Endodermal cell (in vitro differentiated cells): ENCODE measurements around the gene NFATC1. TPM values are rescaled to one million over a fixed set of nuclear protein-coding genes. Genes with fewer than 3 reads are reported as not detected.

Experiments used
- DNase-seq: peaks from one replicate; pipeline ENCODE4 v3.0.0-alpha.2; 2017
- H3K27ac ChIP-seq: 2 replicates; pipeline ENCODE4 v1.5.1; 2013; ENCODE audit warnings: mild to moderate bottlenecking, low read depth, low read length, moderate library complexity
- H3K27me3 ChIP-seq: 2 replicates; pipeline ENCODE4 v1.6.1; 2013; ENCODE audit warnings: mild to moderate bottlenecking, low read length, moderate library complexity; ENCODE audit not compliant: insufficient read depth, control insufficient read depth, poor library complexity, severe bottlenecking
- H3K36me3 ChIP-seq: 2 replicates; pipeline ENCODE4 v1.7.0; 2013; ENCODE audit warnings: mild to moderate bottlenecking, low read length, moderate library complexity; ENCODE audit not compliant: control insufficient read depth, insufficient read depth
- H3K4me1 ChIP-seq: one replicate; pipeline ENCODE4 v1.7.0; 2013; ENCODE audit warnings: low read length; ENCODE audit not compliant: control insufficient read depth, insufficient read depth
- H3K4me3 ChIP-seq: 2 replicates; pipeline ENCODE4 v1.5.1; 2013; ENCODE audit warnings: mild to moderate bottlenecking, low read length, moderate library complexity
- H3K9ac ChIP-seq: 2 replicates; pipeline ENCODE4 v1.6.1; 2013; ENCODE audit warnings: mild to moderate bottlenecking, low read length, moderate library complexity; ENCODE audit not compliant: poor library complexity, severe bottlenecking; ENCODE audit errors: extremely low read depth
- H3K9me3 ChIP-seq: 2 replicates; pipeline ENCODE4 v1.6.1; 2013; ENCODE audit warnings: mild to moderate bottlenecking, low read length, moderate library complexity; ENCODE audit not compliant: control insufficient read depth
- H3K27ac Mint-ChIP-seq: 2 replicates; pipeline ENCODE4 v1.8.0; 2020; ENCODE audit warnings: mixed read lengths
- H3K27me3 Mint-ChIP-seq: 2 replicates; pipeline ENCODE4 v1.8.0; 2021; ENCODE audit warnings: mild to moderate bottlenecking, mixed read lengths; ENCODE audit not compliant: insufficient read depth
- H3K36me3 Mint-ChIP-seq: 2 replicates; pipeline ENCODE4 v1.8.0; 2020; ENCODE audit warnings: low read depth, mixed read lengths
- H3K4me1 Mint-ChIP-seq: 2 replicates; pipeline ENCODE4 v1.8.0; 2020; ENCODE audit warnings: mixed read lengths
- H3K4me3 Mint-ChIP-seq: 2 replicates; pipeline ENCODE4 v1.8.0; 2020; ENCODE audit warnings: mild to moderate bottlenecking, moderate library complexity, mixed read lengths
- H3K9me3 Mint-ChIP-seq: 2 replicates; pipeline ENCODE4 v1.8.0; 2020; ENCODE audit warnings: mild to moderate bottlenecking, mixed read lengths
- WGBS, 2 experiments: methylation state at CpG; one replicate each; pipeline versions ENCODE4 v1.1.5 to v1.1.7; 2013; ENCODE audit warnings: missing lambda C conversion rate in 2 of 2, mixed read lengths in 1 of 2; ENCODE audit not compliant: insufficient coverage in 1 of 2, insufficient read length in 1 of 2; 5-methylcytosine and 5-hydroxymethylcytosine counted together
- total RNA-seq, 2 donors: library from RNA; stranded (reverse); fragmentation: NEBNext Ultra II Directional in 1 of 2; extraction: Animal tissue kit (Norgen Biotek cat#: 25700) in 1 of 2; gene quantifications; 2 replicates in 1 of 2; 3 replicates in 1 of 2; pipeline ENCODE4 v1.2.1, GENCODE V29; 2021
- TF ChIP-seq, protein P1 (sequence below): fragments of 200-600 bp; sonication (generic); conservative IDR thresholded peaks from 2 replicates; pipeline ENCODE4 v1.5.0; 2021; ENCODE audit warnings: antibody characterized with exemption, mild to moderate bottlenecking

Gene NFATC1
- total RNA-seq, 2 donors from 2014 or later, result 23.4 to 32.5 TPM

DNA sequence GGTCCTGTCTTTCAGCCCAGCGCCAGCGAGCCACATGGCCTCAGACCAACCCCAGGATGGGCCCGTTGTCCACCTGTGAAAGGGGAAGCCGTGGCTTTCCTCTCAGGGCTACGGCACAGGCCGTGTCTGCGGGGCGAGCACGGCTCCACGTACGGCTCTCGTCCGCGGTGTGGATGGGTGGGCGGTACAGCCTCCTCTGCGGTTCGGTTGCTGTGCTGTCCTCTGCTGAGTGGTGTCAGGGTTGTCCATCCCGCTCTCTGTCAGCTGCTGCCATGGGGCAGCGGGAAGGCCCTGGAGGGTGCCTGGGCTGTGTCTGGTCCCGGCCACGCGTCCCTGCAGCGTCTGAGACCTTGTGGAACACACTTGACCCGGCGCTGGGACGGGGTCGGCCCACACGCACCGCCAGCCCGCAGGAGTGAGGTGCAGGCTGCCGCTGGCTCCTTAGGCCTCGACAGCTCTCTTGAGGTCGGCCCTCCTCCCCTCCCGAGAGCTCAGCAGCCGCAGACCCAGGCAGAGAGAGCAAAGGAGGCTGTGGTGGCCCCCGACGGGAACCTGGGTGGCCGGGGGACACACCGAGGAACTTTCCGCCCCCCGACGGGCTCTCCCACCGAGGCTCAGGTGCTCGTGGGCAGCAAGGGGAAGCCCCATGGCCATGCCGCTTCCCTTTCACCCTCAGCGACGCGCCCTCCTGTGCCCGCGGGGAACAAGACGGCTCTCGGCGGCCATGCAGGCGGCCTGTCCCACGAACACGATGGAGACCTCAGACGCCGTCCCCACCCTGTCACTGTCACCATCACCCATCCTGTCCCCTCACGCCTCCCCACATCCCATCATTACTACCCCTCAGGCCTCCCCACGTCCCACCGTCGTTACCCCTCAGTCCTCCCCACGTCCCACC is 128.7 kb downstream of the NFATC1 start:
- peak; percentile 46 for DNase-seq
- H3K27ac ChIP-seq, result no peak overlapping the region
- H3K27me3 Mint-ChIP-seq, result no peaks in the 10 kb centered on the region
- 93 to 96% methylated on average over 36 to 58 of the region's 63 CpGs for WGBS, 2 experiments
- H3K4me1 ChIP-seq, result no peaks in the 10 kb centered on the region
- H3K36me3 Mint-ChIP-seq, result peaks cover 18% of the 10 kb centered on the region
- no peaks in the 10 kb centered on the region for H3K9me3 ChIP-seq
- H3K27me3 ChIP-seq, result no peaks in the 10 kb centered on the region
- H3K4me3 ChIP-seq, result no peak overlapping the region
- H3K4me3 Mint-ChIP-seq, result no peak overlapping the region
- peaks cover 18% of the 10 kb centered on the region for H3K4me1 Mint-ChIP-seq
- H3K9ac ChIP-seq, result no peak overlapping the region
- H3K27ac Mint-ChIP-seq, result no peak overlapping the region
- H3K36me3 ChIP-seq, result peaks cover 14% of the 10 kb centered on the region
- H3K9me3 Mint-ChIP-seq, result no peaks in the 10 kb centered on the region
- TF ChIP-seq, protein P1, sequence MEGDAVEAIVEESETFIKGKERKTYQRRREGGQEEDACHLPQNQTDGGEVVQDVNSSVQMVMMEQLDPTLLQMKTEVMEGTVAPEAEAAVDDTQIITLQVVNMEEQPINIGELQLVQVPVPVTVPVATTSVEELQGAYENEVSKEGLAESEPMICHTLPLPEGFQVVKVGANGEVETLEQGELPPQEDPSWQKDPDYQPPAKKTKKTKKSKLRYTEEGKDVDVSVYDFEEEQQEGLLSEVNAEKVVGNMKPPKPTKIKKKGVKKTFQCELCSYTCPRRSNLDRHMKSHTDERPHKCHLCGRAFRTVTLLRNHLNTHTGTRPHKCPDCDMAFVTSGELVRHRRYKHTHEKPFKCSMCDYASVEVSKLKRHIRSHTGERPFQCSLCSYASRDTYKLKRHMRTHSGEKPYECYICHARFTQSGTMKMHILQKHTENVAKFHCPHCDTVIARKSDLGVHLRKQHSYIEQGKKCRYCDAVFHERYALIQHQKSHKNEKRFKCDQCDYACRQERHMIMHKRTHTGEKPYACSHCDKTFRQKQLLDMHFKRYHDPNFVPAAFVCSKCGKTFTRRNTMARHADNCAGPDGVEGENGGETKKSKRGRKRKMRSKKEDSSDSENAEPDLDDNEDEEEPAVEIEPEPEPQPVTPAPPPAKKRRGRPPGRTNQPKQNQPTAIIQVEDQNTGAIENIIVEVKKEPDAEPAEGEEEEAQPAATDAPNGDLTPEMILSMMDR, result no peak

DNA sequence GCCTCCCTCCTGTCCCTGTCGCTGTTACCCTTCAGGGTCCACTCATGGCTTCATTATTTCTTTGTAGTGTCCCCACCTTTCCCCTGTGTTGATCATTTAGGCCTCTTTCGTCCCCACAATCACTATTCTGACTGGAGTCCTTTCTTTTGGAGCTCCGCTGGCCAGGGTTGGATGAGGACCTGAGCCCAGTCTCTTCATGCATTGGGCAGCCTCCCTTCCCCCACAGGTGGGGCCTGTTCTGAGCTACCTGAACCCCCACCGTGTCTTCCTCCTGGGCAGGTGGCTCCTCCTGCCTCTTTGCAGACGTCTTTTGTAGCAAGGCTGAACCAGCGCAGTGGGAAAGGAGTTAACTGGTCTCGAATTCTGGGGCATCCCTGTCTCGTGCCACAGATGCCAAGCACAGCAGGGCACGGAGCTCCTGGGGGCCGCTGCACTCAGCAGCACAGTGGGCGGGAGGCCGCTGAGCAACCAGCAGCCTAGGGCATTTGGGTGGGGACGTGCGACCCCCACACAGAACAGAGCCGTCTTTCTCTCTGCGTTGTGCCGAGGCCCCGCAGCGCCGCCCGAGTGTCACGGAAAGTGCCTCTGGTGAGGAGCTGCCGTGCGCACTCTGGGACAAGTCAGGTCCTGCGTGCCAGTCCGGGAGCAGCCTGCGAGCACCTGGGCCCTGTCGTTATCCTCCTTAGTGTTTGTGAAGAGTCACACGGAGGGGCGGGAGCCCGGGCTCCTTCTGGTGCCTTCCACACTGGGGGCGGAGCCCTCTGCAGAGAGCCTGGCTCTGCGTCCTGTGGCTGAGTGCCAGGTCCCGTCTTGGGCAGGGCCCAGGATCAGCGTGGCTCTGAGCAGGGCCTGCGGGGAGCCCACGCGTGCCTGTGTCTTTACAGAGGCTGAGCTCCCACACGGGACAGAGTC is 130.1 kb downstream of the NFATC1 start:
- no peak overlapping the region for H3K27ac Mint-ChIP-seq
- peaks cover 22% of the 10 kb centered on the region for H3K36me3 Mint-ChIP-seq
- H3K4me3 ChIP-seq, result no peak overlapping the region
- H3K4me1 Mint-ChIP-seq, result peaks cover 15% of the 10 kb centered on the region
- TF ChIP-seq, protein P1, result no peak
- H3K9me3 ChIP-seq, result no peaks in the 10 kb centered on the region
- peaks cover 14% of the 10 kb centered on the region for H3K36me3 ChIP-seq
- peak; percentile 60 for DNase-seq
- H3K4me3 Mint-ChIP-seq, result no peak overlapping the region
- H3K4me1 ChIP-seq, result no peaks in the 10 kb centered on the region
- H3K27me3 Mint-ChIP-seq, result no peaks in the 10 kb centered on the region
- H3K27ac ChIP-seq, result no peak overlapping the region
- H3K9ac ChIP-seq, result no peak overlapping the region
- 91 to 95% methylated on average over 27 to 39 of the region's 39 CpGs for WGBS, 2 experiments
- no peaks in the 10 kb centered on the region for H3K9me3 Mint-ChIP-seq
- no peaks in the 10 kb centered on the region for H3K27me3 ChIP-seq
